Tibial nerve (tissue), 4 donors: ENCODE data around the gene SSC4D.
"Not testable (repeated sequence)": the region's sequence is repeated elsewhere in the genome, so short reads cannot be mapped to it uniquely, and the experiment has no call there.

Source experiments
- CTCF ChIP-seq, 5 experiments: fragments of 200-600 bp in 3 of 5; fragments of 450-650 bp in 2 of 5; sonication (generic) in 3 of 5; IDR thresholded peaks; one replicate each; pipeline ENCODE4 v1.5.1; 2016 to 2019; ENCODE audit warnings: antibody characterized with exemption in 5 of 5, mild to moderate bottlenecking in 3 of 5, moderate library complexity in 2 of 5
- EP300 ChIP-seq, 2 donors: sonication (generic); formaldehyde crosslinking; IDR thresholded peaks; one replicate each; pipeline ENCODE4 v1.6.1; 2017; ENCODE audit warnings: antibody characterized with exemption in 2 of 2, mild to moderate bottlenecking in 1 of 2

GRCh38 chr7:76425558-76425957, 16.1 kb upstream of the SSC4D start:
- TF ChIP-seq EP300, CTCF (IDR thresholded peaks at IDR 0.05): not testable (repeated sequence)
